GM12801 (cell line): ENCODE data around the gene PTH2.

Experiments used
- CTCF ChIP-seq: IDR thresholded peaks from one replicate; pipeline ENCODE4 v1.5.1; 2011; ENCODE audit warnings: control low read depth; ENCODE audit not compliant: insufficient read length; ENCODE audit errors: extremely low read depth

Gene PTH2

GRCh38 chr19:49378512-49378911 lies 44.7 kb downstream of the PTH2 start:
- no peak for TF ChIP-seq CTCF

DNA sequence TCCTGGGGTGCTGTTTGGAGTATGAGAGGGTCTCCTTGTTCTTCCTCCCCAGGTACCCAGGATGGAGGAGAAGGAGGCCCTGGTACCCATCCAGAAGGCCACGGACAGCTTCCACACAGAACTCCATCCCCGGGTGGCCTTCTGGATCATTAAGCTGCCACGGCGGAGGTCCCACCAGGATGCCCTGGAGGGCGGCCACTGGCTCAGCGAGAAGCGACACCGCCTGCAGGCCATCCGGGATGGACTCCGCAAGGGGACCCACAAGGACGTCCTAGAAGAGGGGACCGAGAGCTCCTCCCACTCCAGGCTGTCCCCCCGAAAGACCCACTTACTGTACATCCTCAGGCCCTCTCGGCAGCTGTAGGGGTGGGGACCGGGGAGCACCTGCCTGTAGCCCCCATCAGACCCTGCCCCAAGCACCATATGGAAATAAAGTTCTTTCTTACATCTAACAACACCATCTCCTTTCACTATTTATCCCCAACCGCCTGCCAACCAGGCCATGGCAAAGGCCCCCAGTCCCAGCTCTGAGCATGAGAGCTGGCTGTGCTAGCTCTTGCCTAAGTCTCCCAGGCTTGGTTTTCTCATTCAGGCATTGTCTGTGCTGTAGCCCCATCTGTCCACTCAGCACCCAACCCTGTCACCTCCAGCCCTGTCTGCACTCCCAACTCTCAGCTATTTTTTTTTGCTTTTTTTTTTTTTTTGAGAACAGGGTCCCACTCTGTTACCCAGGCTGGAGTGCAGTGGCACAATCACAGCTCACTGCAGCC lies 48.4 kb downstream of the PTH2 start:
- TF ChIP-seq CTCF, result no peak
